Measurements from ENCODE around the gene EI24. TPM values are rescaled to one million over a fixed set of nuclear protein-coding genes. Genes with fewer than 3 reads are reported as not detected.

Gene EI24
- total RNA-seq, 1 experiment from 2014 or later, result 100 TPM

GRCh38 chr11:125627236-125627910 lies 58.1 kb downstream of the EI24 start:
- no peak for DNase-seq (ENCODE audit: low read depth)

Other genes with a start within 250 kb of the EI24 start
- 1.0 and 1.3 TPM in 2 replicates for gene FEZ1, start 73.2 kb upstream of the EI24 start, total RNA-seq (2014; rRNA removed)
- gene STT3A, start 23.4 kb downstream of the EI24 start, total RNA-seq (2014; rRNA removed), result 172 and 180 TPM in 2 replicates
- 61.2 and 63.4 TPM in 2 replicates for gene CHEK1, start 55.7 kb downstream of the EI24 start, total RNA-seq (2014; rRNA removed)
- not detected in 2 replicates for gene ACRV1, start 111.4 kb downstream of the EI24 start, total RNA-seq (2014; rRNA removed)
- not detected in 2 replicates for gene PATE1, start 176.8 kb downstream of the EI24 start, total RNA-seq (2014; rRNA removed)
- not detected in 2 replicates for gene PATE2, start 209.4 kb downstream of the EI24 start, total RNA-seq (2014; rRNA removed)
- gene PATE3, start 218.7 kb downstream of the EI24 start, total RNA-seq (2014; rRNA removed), result not detected in 2 replicates